Breast epithelium (tissue), 4 donors: ENCODE data around the gene PPP1R36. TPM values are rescaled to one million over a fixed set of nuclear protein-coding genes. Genes with fewer than 3 reads are reported as not detected.

Source experiments
- DNase-seq, 2 donors: peaks; one replicate each; pipeline ENCODE4 v3.0.0-alpha.2; 2019; ENCODE audit warnings: low spot score in 2 of 2
- H3K27ac ChIP-seq, 2 donors: fragments of 200-600 bp; sonication (generic) in 1 of 2; one replicate each; pipeline ENCODE4 v1.5.1; 2016 to 2019; ENCODE audit warnings: mild to moderate bottlenecking in 1 of 2
- H3K27me3 ChIP-seq, 2 donors: fragments of 200-600 bp; sonication (generic) in 1 of 2; one replicate each; pipeline versions ENCODE4 v1.5.1 to v1.6.0; 2017 to 2019; ENCODE audit warnings: control low read depth in 1 of 2, mild to moderate bottlenecking in 1 of 2
- H3K36me3 ChIP-seq: fragments of 200-600 bp; one replicate; pipeline ENCODE4 v1.5.1; 2019
- H3K4me1 ChIP-seq, 2 donors: fragments of 200-600 bp; sonication (generic); one replicate each; pipeline ENCODE4 v1.5.1; 2016 to 2019; ENCODE audit warnings: control low read depth in 1 of 2
- H3K4me3 ChIP-seq, 3 donors: fragments of 200-600 bp; sonication (generic); 1 replicate in 2 of 3; 2 replicates in 1 of 3; pipeline ENCODE4 v1.5.1; 2016 to 2019; ENCODE audit warnings: mild to moderate bottlenecking in 3 of 3, moderate library complexity in 2 of 3
- H3K9me3 ChIP-seq, 2 donors: fragments of 200-600 bp; sonication (generic) in 1 of 2; one replicate each; pipeline ENCODE4 v1.5.1; 2016 to 2019; ENCODE audit warnings: control low read depth in 1 of 2
- CTCF ChIP-seq, 3 donors: fragments of 450-650 bp; IDR thresholded peaks; one replicate each; pipeline ENCODE4 v1.5.1; 2016 to 2017; ENCODE audit warnings: antibody characterized with exemption in 3 of 3, mild to moderate bottlenecking in 3 of 3, moderate library complexity in 3 of 3
- POLR2A ChIP-seq: fragments of 450-650 bp; IDR thresholded peaks from one replicate; pipeline ENCODE4 v1.6.1; 2016; ENCODE audit warnings: antibody characterized with exemption, mild to moderate bottlenecking, moderate library complexity
- POLR2AphosphoS5 ChIP-seq, 3 donors: sonication (generic); formaldehyde crosslinking; IDR thresholded peaks; one replicate each; pipeline ENCODE4 v1.6.1; 2017; ENCODE audit warnings: antibody characterized with exemption in 3 of 3
- intact Hi-C: fragments of 100-400 bp; cut with DNase I; formaldehyde crosslinking; loops from one replicate; pipeline ENCODE4 v1.15.1; 2023; ENCODE audit warnings: low total_unique reads
- total RNA-seq, 3 donors: library from RNA; depleted of rRNA; stranded (reverse); fragments of >200 nt; gene quantifications; one replicate each; pipeline ENCODE4 v1.1.0, GENCODE V29; 2016

The PPP1R36 gene
- total RNA-seq, 3 donors from 2014 or later, result 2.3 to 6.4 (median 3.4) TPM

GRCh38 chr14:64518229-64518628, 31.5 kb upstream of the PPP1R36 start:
- Histone ChIP-seq H3K36me3 (no peaks in the 10 kb centered on the region), H3K9me3 (no peaks in the 10 kb centered on the region), H3K4me1 (peaks cover 0 to 8% of the 10 kb centered on the region in 2 donors), H3K27ac (no peak overlapping the region), H3K27me3 (no peaks in the 10 kb centered on the region), H3K4me3 (no peak overlapping the region)
- no peak for DNase-seq
- intact Hi-C loops, result no loop called here
- no peak for TF ChIP-seq POLR2AphosphoS5 (IDR thresholded peaks at IDR 0.05)
- no peak for TF ChIP-seq CTCF (IDR thresholded peaks at IDR 0.05)
- no peak for TF ChIP-seq POLR2A

- Histone ChIP-seq H3K27me3 (no peaks in the 10 kb centered on the region), H3K4me3 (no peak overlapping the region), H3K36me3 (no peaks in the 10 kb centered on the region), H3K9me3 (no peaks in the 10 kb centered on the region), H3K27ac (no peak overlapping the region), H3K4me1 (no peaks in the 10 kb centered on the region)
- intact Hi-C loops, result no loop called here
- no peak for TF ChIP-seq POLR2AphosphoS5 (IDR thresholded peaks at IDR 0.05)
- no peak for TF ChIP-seq CTCF (IDR thresholded peaks at IDR 0.05)
- no peak for TF ChIP-seq POLR2A
- no peak for DNase-seq
Observed at GRCh38 chr14:64520699-64521098, 29.1 kb upstream of the PPP1R36 start.

GRCh38 chr14:64522591-64523355, 27.0 kb upstream of the PPP1R36 start:
- no peaks in the 10 kb centered on the region for H3K4me1 ChIP-seq
- H3K27ac ChIP-seq, result no peak overlapping the region
- no peaks in the 10 kb centered on the region for H3K27me3 ChIP-seq
- H3K4me3 ChIP-seq, result no peak overlapping the region
- H3K9me3 ChIP-seq, result no peaks in the 10 kb centered on the region
- DNase-seq, result no peak
- intact Hi-C loops, result no loop called here
- no peaks in the 10 kb centered on the region for H3K36me3 ChIP-seq
- TF ChIP-seq POLR2A, result no peak

GRCh38 chr14:64525354-64525753, 24.4 kb upstream of the PPP1R36 start:
- Histone ChIP-seq H3K27me3 (no peaks in the 10 kb centered on the region), H3K4me3 (no peak overlapping the region), H3K27ac (no peak overlapping the region), H3K9me3 (no peaks in the 10 kb centered on the region), H3K4me1 (no peaks in the 10 kb centered on the region), H3K36me3 (no peaks in the 10 kb centered on the region)
- no peak for DNase-seq
- intact Hi-C loops, result no loop called here
- TF ChIP-seq POLR2AphosphoS5 (IDR thresholded peaks at IDR 0.05) (no peak), POLR2A (no peak), CTCF (IDR thresholded peaks at IDR 0.05) (no peak)

- intact Hi-C loops, result no loop called here
- DNase-seq, result no peak
- Histone ChIP-seq H3K9me3 (no peaks in the 10 kb centered on the region), H3K27ac (no peak overlapping the region), H3K27me3 (no peaks in the 10 kb centered on the region), H3K36me3 (no peaks in the 10 kb centered on the region), H3K4me3 (no peak overlapping the region), H3K4me1 (no peaks in the 10 kb centered on the region)
- TF ChIP-seq POLR2A, result no peak
- no peak for TF ChIP-seq CTCF (IDR thresholded peaks at IDR 0.05)
- no peak for TF ChIP-seq POLR2AphosphoS5 (IDR thresholded peaks at IDR 0.05)
Observed at GRCh38 chr14:64531567-64531966, 18.2 kb upstream of the PPP1R36 start.
